HepG2 (cell line): Measurements from ENCODE around the gene GLB1L. TPM values are rescaled to one million over a fixed set of nuclear protein-coding genes. Genes with fewer than 3 reads are reported as not detected.
A peak's percentile ranks its signal among the peaks of the same experiment; 100 is the strongest.

Experiments
- ATF1 ChIP-seq: IDR thresholded peaks from 2 replicates; pipeline ENCODE4 v1.6.1; 2016; ENCODE audit warnings: mild to moderate bottlenecking, control low read depth
- CBX5 ChIP-seq: sonication (generic); formaldehyde crosslinking; IDR thresholded peaks from 2 replicates; pipeline ENCODE4 v1.4.0; 2020; ENCODE audit warnings: missing genetic modification reagents, borderline replicate concordance
- CERS6 ChIP-seq: sonication (generic); formaldehyde crosslinking; IDR thresholded peaks from 2 replicates; pipeline ENCODE4 v1.5.0; 2020; ENCODE audit warnings: missing genetic modification reagents
- FOXP1 ChIP-seq, 2 experiments: fragments of 450-650 bp in 1 of 2; IDR thresholded peaks; 2 replicates each; pipeline ENCODE4 v1.6.1; 2017 to 2018; ENCODE audit warnings: antibody characterized with exemption in 1 of 2
- GATAD2A ChIP-seq: IDR thresholded peaks from 2 replicates; pipeline ENCODE4 v1.6.1; 2016
- HNRNPL ChIP-seq: fragments of 200-400 bp; formaldehyde crosslinking; IDR thresholded peaks from 2 replicates; pipeline ENCODE4 v1.6.1; 2017; ENCODE audit warnings: mild to moderate bottlenecking, low read depth, low read length
- HOMEZ ChIP-seq: IDR thresholded peaks from 2 replicates; pipeline ENCODE4 v1.6.1; 2016; ENCODE audit warnings: low read depth
- IKZF1 ChIP-seq: fragments of 450-650 bp; IDR thresholded peaks from 2 replicates; pipeline ENCODE4 v1.7.1; 2016
- JARID2 ChIP-seq: sonication (generic); formaldehyde crosslinking; IDR thresholded peaks from 2 replicates; pipeline ENCODE4 v1.8.1; 2023; ENCODE audit warnings: missing genetic modification reagents, inconsistent platforms; ENCODE audit not compliant: insufficient replicate concordance
- NFKB2 ChIP-seq: sonication (generic); formaldehyde crosslinking; IDR thresholded peaks from 2 replicates; pipeline ENCODE4 v1.4.0; 2020; ENCODE audit warnings: missing genetic modification reagents, borderline replicate concordance
- RARG ChIP-seq: sonication (generic); formaldehyde crosslinking; IDR thresholded peaks from 2 replicates; pipeline ENCODE4 v1.4.0; 2020; ENCODE audit warnings: low read depth, mild to moderate bottlenecking, missing genetic modification reagents
- REL ChIP-seq: sonication (generic); formaldehyde crosslinking; conservative IDR thresholded peaks from 2 replicates; pipeline ENCODE4 v1.8.0; 2022; ENCODE audit warnings: mild to moderate bottlenecking, missing genetic modification reagents, moderate library complexity
- SMAD1 ChIP-seq: sonication (generic); formaldehyde crosslinking; IDR thresholded peaks from 2 replicates; pipeline ENCODE4 v1.4.0; 2020; ENCODE audit warnings: missing genetic modification reagents, low read depth, mild to moderate bottlenecking, borderline replicate concordance
- TIGD3 ChIP-seq: sonication (generic); formaldehyde crosslinking; IDR thresholded peaks from 2 replicates; pipeline ENCODE4 v1.5.1; 2020; ENCODE audit warnings: mild to moderate bottlenecking, missing genetic modification reagents, borderline replicate concordance
- ZC3H13 ChIP-seq: sonication (generic); formaldehyde crosslinking; IDR thresholded peaks from 2 replicates; pipeline ENCODE4 v1.8.1; 2023; ENCODE audit warnings: mild to moderate bottlenecking, missing genetic modification reagents, moderate library complexity
- ZFP82 ChIP-seq: sonication (generic); formaldehyde crosslinking; IDR thresholded peaks from 2 replicates; pipeline ENCODE4 v1.5.1; 2020; ENCODE audit warnings: mild to moderate bottlenecking, missing genetic modification reagents, borderline replicate concordance
- ZNF362 ChIP-seq: sonication (generic); formaldehyde crosslinking; IDR thresholded peaks from 2 replicates; pipeline ENCODE4 v1.4.0; 2020; ENCODE audit warnings: missing genetic modification reagents, mild to moderate bottlenecking, borderline replicate concordance
- ZNF513 ChIP-seq: sonication (generic); formaldehyde crosslinking; conservative IDR thresholded peaks from 2 replicates; pipeline ENCODE4 v1.5.0; 2020; ENCODE audit warnings: missing genetic modification reagents
- ZNF546 ChIP-seq: sonication (generic); formaldehyde crosslinking; conservative IDR thresholded peaks from 2 replicates; pipeline ENCODE4 v1.8.1; 2023; ENCODE audit warnings: mild to moderate bottlenecking, missing genetic modification reagents
- ZNF572 ChIP-seq: sonication (generic); formaldehyde crosslinking; IDR thresholded peaks from 2 replicates; pipeline ENCODE4 v1.5.1; 2020; ENCODE audit warnings: mild to moderate bottlenecking, missing genetic modification reagents
- ZNF782 ChIP-seq: sonication (generic); formaldehyde crosslinking; IDR thresholded peaks from 2 replicates; pipeline ENCODE4 v1.4.0; 2020; ENCODE audit warnings: missing genetic modification reagents, mild to moderate bottlenecking, borderline replicate concordance
- ZZZ3 ChIP-seq: sonication (generic); formaldehyde crosslinking; IDR thresholded peaks from 2 replicates; pipeline ENCODE4 v1.4.0; 2020; ENCODE audit warnings: missing genetic modification reagents, mild to moderate bottlenecking, borderline replicate concordance
- polyA plus RNA-seq, 8 experiments: library from polyadenylated mRNA; depleted of rRNA in 3 of 8; stranded (reverse) in 7 of 8; unstranded in 1 of 8; fragments of >200 nt; fragmentation: Illumina TruSeq in 4 of 8; extraction: Trizol in 4 of 8; gene quantifications; 2 replicates each; pipeline versions ENCODE4 v1.2.1 to v1.2.3, GENCODE V29; 2011 to 2016; ENCODE audit warnings: low read depth in 4 of 8, missing spikeins in 1 of 8, mixed read lengths in 1 of 8; ENCODE audit not compliant: insufficient read depth in 1 of 8
- total RNA-seq, 5 experiments: library from RNA; depleted of rRNA; stranded (reverse); fragments of >200 nt; fragmentation: Illumina TruSeq; extraction: Trizol; gene quantifications; 2 replicates each; pipeline ENCODE4 v1.2.3, GENCODE V29; 2016; ENCODE audit warnings: low read depth in 1 of 5

Gene GLB1L
- total and polyA plus RNA-seq, 2 of the 13 experiments (the other 11 are each of a cell fraction or from before 2014, with no cell fraction given) = 6.8 to 7.3 TPM

GRCh38 chr2:219250049-219250781 is 5.0 kb upstream of the GLB1L start (continued):
- TF ChIP-seq FOXP1 (IDR thresholded peaks at IDR 0.05) = no peak
- TF ChIP-seq FOXP1 (CRISPR knock-in tag; IDR thresholded peaks at IDR 0.05) = no peak
- peak; percentile 5; the same call in 1 of the 2 replicates for TF ChIP-seq HOMEZ (CRISPR knock-in tag)
- TF ChIP-seq RARG (CRISPR knock-in tag) = 0 out of 2 replicates have a peak, but pooled peaks have one; percentile 41
- TF ChIP-seq ZZZ3 (CRISPR knock-in tag) = peak; percentile 13; the same call in 1 of the 2 replicates
- no peak for TF ChIP-seq IKZF1
- no peak for TF ChIP-seq ZNF513 (CRISPR knock-in tag)
- no peak for TF ChIP-seq SMAD1 (CRISPR knock-in tag)
- TF ChIP-seq GATAD2A (CRISPR knock-in tag) = no peak
- TF ChIP-seq ZNF782 (CRISPR knock-in tag) = no peak; the same call in 1 of the 2 replicates
- TF ChIP-seq ZFP82 (CRISPR knock-in tag) = no peak
- TF ChIP-seq ZC3H13 = peak; percentile 67; the same call in 1 of the 2 replicates
- no peak for TF ChIP-seq CERS6 (CRISPR knock-in tag)
- TF ChIP-seq TIGD3 (CRISPR knock-in tag) = no peak
- TF ChIP-seq CBX5 (CRISPR knock-in tag) = 0 out of 2 replicates have a peak, but pooled peaks have one; percentile 31
- TF ChIP-seq HNRNPL = peak; percentile 72; the same call in 1 of the 2 replicates
- 0 out of 2 replicates have a peak, but pooled peaks have one; percentile 24 for TF ChIP-seq NFKB2 (CRISPR knock-in tag)
- TF ChIP-seq ZNF362 = no peak
- peak; percentile 62; the same call in 1 of the 2 replicates for TF ChIP-seq ZNF572
- TF ChIP-seq REL (CRISPR knock-in tag) = no peak
- TF ChIP-seq ZNF546 (CRISPR knock-in tag) = 0 out of 2 replicates have a peak, but pooled peaks have one; percentile 32
- no peak for TF ChIP-seq JARID2 (CRISPR knock-in tag)
- no peak for TF ChIP-seq ATF1 (CRISPR knock-in tag)
